ENCODE measurements around the gene C1orf50. TPM values are rescaled to one million over a fixed set of nuclear protein-coding genes. Genes with fewer than 3 reads are reported as not detected.

C1orf50 gene
- total and polyA plus RNA-seq, 2 donors (not counting 3 experiments of a cell fraction or from before 2014, with no cell fraction given), result 4.8 to 7.4 TPM

- no peaks in the 10 kb centered on the region for H4K20me1 ChIP-seq (replicated peaks; ENCODE audit: control insufficient read depth, extremely low read depth, insufficient read depth, low read length)
- H3K9me3 ChIP-seq (replicated peaks; ENCODE audit: control insufficient read depth, insufficient read depth, low read length), result no peaks in the 10 kb centered on the region
- dilution Hi-C loops (cut with MboI; ENCODE audit: extremely low pct_ligation_motif_present, low sequenced_read_pairs) (no loop called here), intact Hi-C loops (cut with micrococcal nuclease) (no loop called here)
- no peak overlapping the region for H3K27ac ChIP-seq (ENCODE audit: insufficient read depth, low read depth, low read length)
- peaks cover 6 to 11% of the 10 kb centered on the region in 2 experiments for H3K36me3 ChIP-seq (ENCODE audit: control insufficient read depth in 2 of 2, extremely low read depth in 1 of 2, insufficient read depth in 2 of 2, low read length in 2 of 2)
- no peak overlapping the region for H3K9ac ChIP-seq (replicated peaks; ENCODE audit: extremely low read depth, insufficient read depth, low read length)
- POLR2A ChIA-PET, result no interaction called here
- TF ChIP-seq JUN (IDR thresholded peaks at IDR 0.05; ENCODE audit: borderline replicate concordance, insufficient read depth, insufficient read length, low read depth) (no peak), POLR2AphosphoS5 (IDR thresholded peaks at IDR 0.05; ENCODE audit: insufficient read depth, low read depth, low read length) (no peak), EZH2 (IDR thresholded peaks at IDR 0.05; ENCODE audit: borderline replicate concordance, low read depth, low read length, severe bottlenecking) (no peak), GATA2 (IDR thresholded peaks at IDR 0.05; ENCODE audit: insufficient read depth, insufficient read length, low read depth, low read length) (no peak), MYC (IDR thresholded peaks at IDR 0.05; ENCODE audit: low read depth, low read length) (no peak)
- no peak for DNase-seq (ENCODE audit: low read depth, low spot score)
- CTCF ChIA-PET, result interaction anchor here (0.5 to 2.5 kb wide), 4 partner anchors 9 to 301 kb away, joined by 3 to 11 read pairs (median 4); partner anchors contain the start of gene P3H1
- H3K79me2 ChIP-seq (ENCODE audit: control insufficient read depth, insufficient read depth, low read length), result peaks cover 15% of the 10 kb centered on the region
- no peak for FAIRE-seq
- no TSS peak for BruUV-seq (replicated peaks)
- no peak overlapping the region for H2AFZ ChIP-seq (ENCODE audit: low read depth, low read length)
- H3K4me1 ChIP-seq (ENCODE audit: control insufficient read depth, extremely low read depth, insufficient read depth, low read length), result no peaks in the 10 kb centered on the region
- H3K4me2 ChIP-seq (ENCODE audit: insufficient read depth, low read length), result no peak overlapping the region
- H3K9me1 ChIP-seq (replicated peaks; ENCODE audit: control insufficient read depth, extremely low read depth, insufficient read depth, low read length), result no peaks in the 10 kb centered on the region
- no peak overlapping the region for H3K4me3 ChIP-seq (replicated peaks in 1 of 3; ENCODE audit: insufficient read depth in 1 of 3, low read depth in 1 of 3, low read length in 3 of 3)
- H3K27me3 ChIP-seq (ENCODE audit: control insufficient read depth in 2 of 2, insufficient read depth in 2 of 2, low read length in 2 of 2), result no peaks in the 10 kb centered on the region
Measured at GRCh38 chr1:42774928-42775526, 8.0 kb downstream of the C1orf50 start.

DNA sequence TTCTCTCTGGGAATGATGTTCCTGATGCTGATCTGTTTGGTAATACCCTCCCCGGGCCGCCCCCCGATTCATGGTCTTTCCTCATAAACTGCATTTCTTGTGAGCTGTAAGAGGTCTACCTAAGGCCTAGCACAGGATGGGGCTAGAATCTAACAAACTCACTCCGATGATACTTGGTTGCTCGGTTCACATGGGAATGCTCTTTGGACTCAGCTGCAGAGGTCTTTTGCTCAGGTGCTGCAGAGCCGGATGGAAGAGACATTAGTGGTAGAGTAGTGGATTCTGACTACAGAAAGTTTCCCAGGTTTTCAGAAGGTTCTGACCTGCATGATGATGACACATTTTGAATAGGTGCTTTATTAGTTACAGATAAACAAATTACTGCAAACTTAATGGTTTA, 9.5 kb downstream of the C1orf50 start:
- Histone ChIP-seq H3K4me2 (ENCODE audit: insufficient read depth, low read length) (no peak overlapping the region), H3K9me1 (replicated peaks; ENCODE audit: control insufficient read depth, extremely low read depth, insufficient read depth, low read length) (no peaks in the 10 kb centered on the region), H4K20me1 (replicated peaks; ENCODE audit: control insufficient read depth, extremely low read depth, insufficient read depth, low read length) (no peaks in the 10 kb centered on the region), H3K4me3 (replicated peaks in 1 of 3; ENCODE audit: insufficient read depth in 1 of 3, low read depth in 1 of 3, low read length in 3 of 3) (no peak overlapping the region), H3K9me3 (replicated peaks; ENCODE audit: control insufficient read depth, insufficient read depth, low read length) (no peaks in the 10 kb centered on the region), H3K4me1 (ENCODE audit: control insufficient read depth, extremely low read depth, insufficient read depth, low read length) (no peaks in the 10 kb centered on the region), H3K27ac (ENCODE audit: insufficient read depth, low read depth, low read length) (no peak overlapping the region), H3K36me3 (ENCODE audit: control insufficient read depth in 2 of 2, extremely low read depth in 1 of 2, insufficient read depth in 2 of 2, low read length in 2 of 2) (peaks cover 6 to 12% of the 10 kb centered on the region in 2 experiments), H3K27me3 (ENCODE audit: control insufficient read depth in 2 of 2, insufficient read depth in 2 of 2, low read length in 2 of 2) (no peaks in the 10 kb centered on the region), H3K9ac (replicated peaks; ENCODE audit: extremely low read depth, insufficient read depth, low read length) (no peak overlapping the region), H2AFZ (ENCODE audit: low read depth, low read length) (no peak overlapping the region), H3K79me2 (ENCODE audit: control insufficient read depth, insufficient read depth, low read length) (peaks cover 9% of the 10 kb centered on the region)
- dilution Hi-C loops (cut with MboI; ENCODE audit: extremely low pct_ligation_motif_present, low sequenced_read_pairs), result no loop called here
- TF ChIP-seq CTCF (IDR thresholded peaks at IDR 0.05; ENCODE audit: extremely low read depth in 1 of 2, insufficient read depth in 1 of 2, low read depth in 1 of 2, low read length in 2 of 2), result no peak
- no peak for TF ChIP-seq POLR2A (IDR thresholded peaks at IDR 0.05; ENCODE audit: low read depth, low read length)
- TF ChIP-seq JUN (IDR thresholded peaks at IDR 0.05; ENCODE audit: borderline replicate concordance, insufficient read depth, insufficient read length, low read depth), result no peak
- TF ChIP-seq, protein P1, sequence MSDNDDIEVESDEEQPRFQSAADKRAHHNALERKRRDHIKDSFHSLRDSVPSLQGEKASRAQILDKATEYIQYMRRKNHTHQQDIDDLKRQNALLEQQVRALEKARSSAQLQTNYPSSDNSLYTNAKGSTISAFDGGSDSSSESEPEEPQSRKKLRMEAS (IDR thresholded peaks at IDR 0.05; ENCODE audit: insufficient read depth, insufficient read length), result no peak
- TF ChIP-seq GATA2 (IDR thresholded peaks at IDR 0.05; ENCODE audit: insufficient read depth, insufficient read length, low read depth, low read length), result no peak
- no peak for TF ChIP-seq EZH2 (IDR thresholded peaks at IDR 0.05; ENCODE audit: borderline replicate concordance, low read depth, low read length, severe bottlenecking)
- no peak for TF ChIP-seq MYC (IDR thresholded peaks at IDR 0.05; ENCODE audit: low read depth, low read length)
- TF ChIP-seq POLR2AphosphoS5 (IDR thresholded peaks at IDR 0.05; ENCODE audit: insufficient read depth, low read depth, low read length), result no peak
- TF ChIP-seq FOS (IDR thresholded peaks at IDR 0.05; ENCODE audit: borderline replicate concordance, insufficient read depth, low read length), result no peak
- BruUV-seq (replicated peaks), result no TSS peak
- intact Hi-C loops (cut with micrococcal nuclease), result no loop called here
- FAIRE-seq, result no peak
- ChIA-PET POLR2A (no interaction called here), CTCF (interaction anchor here (0.7 to 5.3 kb wide), 10 partner anchors 9 to 297 kb away, joined by 3 to 244 read pairs (median 6); partner anchors contain the start of genes C1orf50, P3H1 and ZNF691)
- no peak for DNase-seq (ENCODE audit: low read depth, low spot score)

All from endothelial cell of umbilical vein (primary cell).